HG03064 (cell line): ENCODE results near the gene TRABD2B.

ENCODE experiments used
- ATAC-seq: cut with Tn5 transposase; IDR thresholded peaks from one replicate; pipeline ENCODE4 v1.9.1; 2021; ENCODE audit warnings: low read depth; ENCODE audit not compliant: unreplicated experiment

The TRABD2B gene

GRCh38 chr1:47997289-47998200 lies at the start of gene TRABD2B:
TRABD2B (minus strand) TSS chr1:47997385.
- peak; percentile 83 for ATAC-seq

GRCh38 chr1:48044311-48044710 lies 47.1 kb upstream of the TRABD2B start:
- no peak for ATAC-seq

GRCh38 chr1:48043622-48044021 lies 46.4 kb upstream of the TRABD2B start:
- no peak for ATAC-seq

GRCh38 chr1:48040154-48040553 lies 43.0 kb upstream of the TRABD2B start:
- no peak for ATAC-seq

GRCh38 chr1:48039088-48040054 lies 42.2 kb upstream of the TRABD2B start:
- ATAC-seq, result no peak

GRCh38 chr1:48038270-48038767 lies 41.1 kb upstream of the TRABD2B start:
- no peak for ATAC-seq

- ATAC-seq, result no peak
Measured at GRCh38 chr1:48036710-48037355, 39.6 kb upstream of the TRABD2B start.

GRCh38 chr1:48035371-48036141 lies 38.4 kb upstream of the TRABD2B start:
- no peak for ATAC-seq

GRCh38 chr1:48033495-48034045 lies 36.4 kb upstream of the TRABD2B start:
- ATAC-seq, result no peak

- ATAC-seq, result no peak
Measured at GRCh38 chr1:48031676-48032075, 34.5 kb upstream of the TRABD2B start.

GRCh38 chr1:48030696-48031365 lies 33.6 kb upstream of the TRABD2B start:
- ATAC-seq, result no peak

GRCh38 chr1:48030211-48030610 lies 33.0 kb upstream of the TRABD2B start:
- ATAC-seq, result no peak

- ATAC-seq, result no peak
Measured at GRCh38 chr1:48028218-48029069, 31.3 kb upstream of the TRABD2B start.

GRCh38 chr1:48027533-48027835 lies 30.3 kb upstream of the TRABD2B start:
- ATAC-seq, result no peak

- no peak for ATAC-seq
Measured at GRCh38 chr1:48026701-48027532, 29.7 kb upstream of the TRABD2B start.

GRCh38 chr1:48026275-48026674 lies 29.1 kb upstream of the TRABD2B start:
- ATAC-seq, result no peak

- no peak for ATAC-seq
Measured at GRCh38 chr1:48025076-48025475, 27.9 kb upstream of the TRABD2B start.
